HG03066 (cell line): ENCODE measurements around the gene SLC24A1.

ENCODE experiments used
- ATAC-seq: cut with Tn5 transposase; IDR thresholded peaks from one replicate; pipeline ENCODE4 v1.9.1; 2021; ENCODE audit warnings: low read depth; ENCODE audit not compliant: unreplicated experiment

SLC24A1 gene

GRCh38 chr15:65651042-65651322, 29.2 kb downstream of the SLC24A1 start:
- ATAC-seq = no peak

- ATAC-seq = no peak
These were observed 30.4 kb downstream of the SLC24A1 start for GRCh38 chr15:65651831-65652749.

- ATAC-seq = no peak
These were observed 31.6 kb downstream of the SLC24A1 start for GRCh38 chr15:65653341-65653740.

- ATAC-seq = no peak
These were observed 32.2 kb downstream of the SLC24A1 start for GRCh38 chr15:65653801-65654521.

- no peak for ATAC-seq
These were observed 33.3 kb downstream of the SLC24A1 start for GRCh38 chr15:65655026-65655425.

- no peak for ATAC-seq
These were observed 33.7 kb downstream of the SLC24A1 start for GRCh38 chr15:65655457-65655856.

- ATAC-seq = no peak
These were observed 37.8 kb downstream of the SLC24A1 start for GRCh38 chr15:65659502-65660052.

GRCh38 chr15:65660927-65661326, 39.2 kb downstream of the SLC24A1 start:
- ATAC-seq = no peak

- ATAC-seq = no peak
These were observed 41.8 kb downstream of the SLC24A1 start for GRCh38 chr15:65663521-65663920.

GRCh38 chr15:65666257-65666656, 44.5 kb downstream of the SLC24A1 start:
- no peak for ATAC-seq

- ATAC-seq = no peak
These were observed 53.8 kb downstream of the SLC24A1 start for GRCh38 chr15:65675551-65675950.

- no peak for ATAC-seq
These were observed 54.4 kb downstream of the SLC24A1 start for GRCh38 chr15:65676123-65676522.

GRCh38 chr15:65680544-65680943, 58.8 kb downstream of the SLC24A1 start:
- ATAC-seq = no peak

- no peak for ATAC-seq
These were observed 60.7 kb downstream of the SLC24A1 start for GRCh38 chr15:65682404-65682911.

- ATAC-seq = no peak
These were observed 66.7 kb downstream of the SLC24A1 start for GRCh38 chr15:65688462-65688861.

GRCh38 chr15:65690173-65690572, 68.4 kb downstream of the SLC24A1 start:
- no peak for ATAC-seq

GRCh38 chr15:65690778-65691177, 69.0 kb downstream of the SLC24A1 start:
- no peak for ATAC-seq

GRCh38 chr15:65695081-65695480, 73.3 kb downstream of the SLC24A1 start:
- ATAC-seq = no peak
